Brain microvascular endothelial cell (primary cell): Measurements from ENCODE around the gene NPEPL1.

Experiments used
- DNase-seq: peaks from one replicate; pipeline ENCODE4 v3.0.0-alpha.2; 2020
- H3K27ac ChIP-seq: fragments of 250-450 bp; sonication (Bioruptor Pico); 2 replicates; pipeline ENCODE4 v1.5.1; 2020; ENCODE audit warnings: mild to moderate bottlenecking, moderate library complexity
- H3K27me3 ChIP-seq: fragments of 250-450 bp; sonication (Bioruptor Pico); replicated peaks from 2 replicates; pipeline ENCODE4 v1.5.1; 2020; ENCODE audit warnings: mild to moderate bottlenecking
- H3K36me3 ChIP-seq: fragments of 250-450 bp; sonication (Bioruptor Pico); replicated peaks from 2 replicates; pipeline ENCODE4 v1.5.1; 2020; ENCODE audit warnings: mild to moderate bottlenecking
- H3K4me3 ChIP-seq: 2 replicates; pipeline ENCODE4 v1.5.1; 2011; ENCODE audit warnings: low read depth, mild to moderate bottlenecking, control low read depth, low read length, moderate library complexity
- in situ Hi-C: cut with HindIII; loops from 2 replicates; pipeline ENCODE4 v1.10.0; 2017; ENCODE audit warnings: low sequenced_read_pairs, low pct_ligation_motif_present
- TF ChIP-seq, protein P1 (sequence below): IDR thresholded peaks from 2 replicates; pipeline ENCODE4 v1.5.1; 2011; ENCODE audit warnings: low read depth, mild to moderate bottlenecking, moderate library complexity, low read length, control low read depth, inconsistent platforms; ENCODE audit errors: missing control alignments

NPEPL1 gene

DNA sequence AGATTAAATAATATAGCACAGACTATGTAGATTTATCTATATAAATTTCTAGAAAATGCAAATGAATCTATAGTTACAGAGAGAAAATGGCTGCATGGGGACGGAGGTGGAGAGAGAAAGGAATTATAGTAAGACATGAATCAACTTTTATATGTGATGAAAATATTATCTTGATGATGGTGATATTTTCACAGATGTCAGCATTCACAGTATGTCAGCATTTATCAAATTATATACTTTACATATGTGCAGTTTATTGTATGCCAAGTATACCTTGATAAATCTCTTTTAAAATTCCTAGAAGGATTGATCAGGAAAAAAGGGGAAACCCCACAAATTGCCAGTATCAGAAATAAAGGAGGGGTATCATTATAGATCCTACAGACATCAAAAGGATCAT, 44.6 kb downstream of the NPEPL1 start:
- no peaks in the 10 kb centered on the region for H3K27me3 ChIP-seq
- H3K36me3 ChIP-seq, result no peaks in the 10 kb centered on the region
- in situ Hi-C loops, result no loop called here
- TF ChIP-seq, protein P1, sequence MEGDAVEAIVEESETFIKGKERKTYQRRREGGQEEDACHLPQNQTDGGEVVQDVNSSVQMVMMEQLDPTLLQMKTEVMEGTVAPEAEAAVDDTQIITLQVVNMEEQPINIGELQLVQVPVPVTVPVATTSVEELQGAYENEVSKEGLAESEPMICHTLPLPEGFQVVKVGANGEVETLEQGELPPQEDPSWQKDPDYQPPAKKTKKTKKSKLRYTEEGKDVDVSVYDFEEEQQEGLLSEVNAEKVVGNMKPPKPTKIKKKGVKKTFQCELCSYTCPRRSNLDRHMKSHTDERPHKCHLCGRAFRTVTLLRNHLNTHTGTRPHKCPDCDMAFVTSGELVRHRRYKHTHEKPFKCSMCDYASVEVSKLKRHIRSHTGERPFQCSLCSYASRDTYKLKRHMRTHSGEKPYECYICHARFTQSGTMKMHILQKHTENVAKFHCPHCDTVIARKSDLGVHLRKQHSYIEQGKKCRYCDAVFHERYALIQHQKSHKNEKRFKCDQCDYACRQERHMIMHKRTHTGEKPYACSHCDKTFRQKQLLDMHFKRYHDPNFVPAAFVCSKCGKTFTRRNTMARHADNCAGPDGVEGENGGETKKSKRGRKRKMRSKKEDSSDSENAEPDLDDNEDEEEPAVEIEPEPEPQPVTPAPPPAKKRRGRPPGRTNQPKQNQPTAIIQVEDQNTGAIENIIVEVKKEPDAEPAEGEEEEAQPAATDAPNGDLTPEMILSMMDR, result no peak
- no peak overlapping the region for H3K27ac ChIP-seq
- DNase-seq, result no peak
- H3K4me3 ChIP-seq, result no peak overlapping the region

DNA sequence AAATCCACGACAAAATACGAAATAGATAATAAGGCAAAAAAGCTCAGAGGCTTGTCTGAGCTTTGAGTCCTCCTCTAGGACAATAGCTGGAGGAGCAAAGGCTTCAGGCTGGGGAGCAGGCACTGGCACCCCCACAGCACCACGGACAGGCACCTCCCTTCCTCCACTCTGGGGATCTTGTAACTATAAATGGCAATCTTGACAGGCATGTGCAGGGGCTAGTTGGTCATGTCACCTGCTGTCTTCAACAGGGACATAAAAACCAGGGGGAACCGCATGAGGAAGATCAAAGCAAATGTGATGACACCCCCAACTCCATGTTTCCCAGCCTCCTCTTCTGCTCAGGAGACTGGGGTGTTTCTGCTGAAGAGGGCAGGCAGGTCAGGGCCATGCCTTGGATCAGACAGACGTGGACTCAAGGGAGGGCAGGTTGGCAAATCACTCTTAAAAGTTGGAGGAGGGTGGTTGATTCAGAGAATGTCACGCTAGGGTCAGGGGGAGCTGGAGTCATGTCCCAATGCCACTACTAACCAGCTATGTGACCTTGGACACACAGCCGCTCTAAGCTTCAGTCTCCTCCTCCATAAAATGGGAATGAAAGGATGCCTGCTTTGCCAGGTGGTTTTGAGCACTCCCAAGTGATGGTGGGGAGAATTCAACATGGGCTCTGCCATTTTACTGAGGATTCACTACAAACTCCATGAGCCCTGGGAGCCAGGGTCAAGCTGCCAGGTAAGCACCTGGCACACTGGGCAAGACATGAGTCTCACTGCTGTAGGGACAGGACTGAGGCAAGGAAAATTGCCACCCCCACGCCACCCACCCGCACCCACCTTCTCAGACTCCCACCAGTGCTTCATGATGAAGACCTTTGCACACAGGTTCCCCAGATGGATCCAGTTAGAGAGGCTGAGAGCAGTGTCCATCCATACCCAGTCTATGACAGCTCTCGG, 48.0 kb downstream of the NPEPL1 start:
- in situ Hi-C loops, result no loop called here
- DNase-seq, result no peak
- Histone ChIP-seq H3K27me3 (no peaks in the 10 kb centered on the region), H3K4me3 (no peak overlapping the region), H3K36me3 (no peaks in the 10 kb centered on the region), H3K27ac (no peak overlapping the region)
- TF ChIP-seq, protein P1, result no peak

DNA sequence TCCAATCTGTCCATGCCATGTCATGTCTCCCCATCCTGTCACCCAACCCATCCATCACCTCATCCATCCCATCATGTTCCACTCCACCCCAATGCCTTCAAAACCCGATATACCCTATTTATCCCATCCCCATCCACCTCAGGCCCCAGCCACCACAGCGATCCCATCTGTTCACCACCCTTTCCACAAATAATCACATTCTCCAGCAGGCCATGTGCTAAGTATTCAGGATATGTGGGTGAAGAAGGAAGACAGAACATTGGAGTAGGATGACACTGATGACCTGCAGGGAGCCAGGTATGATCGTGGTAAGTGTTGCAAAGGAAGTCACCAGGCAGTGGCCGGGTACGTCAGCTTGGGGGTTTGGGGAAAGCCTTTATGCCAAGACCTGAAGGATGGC, 48.8 kb downstream of the NPEPL1 start:
- Histone ChIP-seq H3K36me3 (no peaks in the 10 kb centered on the region), H3K27me3 (no peaks in the 10 kb centered on the region), H3K27ac (no peak overlapping the region), H3K4me3 (no peak overlapping the region)
- TF ChIP-seq, protein P1, result no peak
- no peak for DNase-seq
- in situ Hi-C loops, result no loop called here

DNA sequence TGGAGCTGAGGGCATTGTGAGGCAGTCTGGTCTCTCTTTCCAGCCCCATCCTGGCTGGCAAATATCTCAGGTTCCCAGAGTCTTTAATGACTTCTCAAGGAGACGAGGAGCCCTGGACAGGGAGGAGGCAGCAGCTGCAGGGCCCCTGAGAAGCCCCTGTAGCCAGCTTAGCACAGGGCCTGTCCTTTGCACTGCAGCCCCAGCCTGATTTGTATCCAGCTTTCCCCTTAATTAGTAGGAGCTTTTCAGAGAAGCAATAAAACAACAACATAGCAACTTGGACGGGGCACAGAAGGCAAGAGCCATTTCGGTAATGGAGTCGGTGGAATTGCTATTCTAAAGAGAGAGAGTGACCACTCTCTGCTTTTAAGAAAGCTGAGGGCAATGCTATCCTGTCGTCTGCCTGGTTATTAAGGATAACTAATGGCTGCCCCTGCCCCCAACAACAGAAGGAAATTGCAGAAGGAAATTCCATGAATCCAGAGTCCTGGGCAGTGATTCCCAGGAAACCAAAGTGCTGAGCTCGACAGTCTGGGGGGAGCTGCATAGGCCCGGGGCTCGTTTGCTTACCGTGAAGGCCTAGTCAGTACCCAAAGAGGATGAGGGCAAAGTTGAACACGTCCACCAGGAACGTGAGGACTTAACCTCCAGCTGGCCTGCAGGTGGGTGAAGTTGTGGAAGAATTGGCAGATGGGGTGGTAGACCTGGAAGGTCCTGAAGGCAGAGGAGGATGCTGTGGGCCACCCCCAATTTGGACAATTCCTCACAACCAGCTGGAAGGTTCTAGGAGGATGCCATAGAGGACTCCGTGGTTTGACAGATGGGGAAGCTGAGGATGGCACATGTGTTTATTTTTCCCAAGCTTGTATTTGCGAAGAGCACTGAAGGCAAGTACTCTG, 50.3 kb downstream of the NPEPL1 start:
- H3K36me3 ChIP-seq, result no peaks in the 10 kb centered on the region
- DNase-seq, result no peak
- no peak overlapping the region for H3K27ac ChIP-seq
- in situ Hi-C loops, result no loop called here
- no peaks in the 10 kb centered on the region for H3K27me3 ChIP-seq
- TF ChIP-seq, protein P1, result no peak
- no peak overlapping the region for H3K4me3 ChIP-seq

DNA sequence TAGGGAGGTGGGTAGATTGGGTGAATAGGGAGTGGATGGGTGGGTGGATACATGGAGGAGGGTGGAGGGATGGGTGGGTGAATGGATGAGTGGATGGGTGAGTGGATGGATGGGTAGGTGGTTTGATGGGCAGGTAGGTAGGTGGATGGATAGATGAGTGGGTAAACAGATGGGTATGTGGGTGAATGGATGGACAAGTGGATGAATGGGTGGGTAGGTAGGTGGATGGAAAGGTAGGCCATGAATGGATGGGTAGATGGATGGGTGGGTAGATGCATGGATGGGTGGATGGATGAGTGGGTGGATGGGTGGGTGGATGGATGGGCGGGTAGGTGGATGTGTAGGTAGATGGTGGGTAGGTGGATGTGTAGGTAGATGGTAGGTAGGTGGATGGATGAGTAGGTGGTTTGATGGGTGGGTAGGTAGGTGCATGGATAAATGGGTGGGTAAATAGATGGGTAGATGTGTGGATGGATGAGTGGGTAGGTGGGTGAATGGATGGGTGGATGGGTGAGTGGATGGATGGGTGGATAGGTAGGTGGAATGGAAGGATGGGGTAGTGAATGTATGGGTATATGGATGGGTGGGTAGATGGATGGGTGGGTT, 51.4 kb downstream of the NPEPL1 start:
- H3K4me3 ChIP-seq, result no peak overlapping the region
- no peak overlapping the region for H3K27ac ChIP-seq
- no peaks in the 10 kb centered on the region for H3K27me3 ChIP-seq
- DNase-seq, result no peak
- in situ Hi-C loops, result no loop called here
- TF ChIP-seq, protein P1, result no peak
- no peaks in the 10 kb centered on the region for H3K36me3 ChIP-seq
